H1 (cell line): ENCODE measurements around the gene MFAP5. TPM values are rescaled to one million over a fixed set of nuclear protein-coding genes. Genes with fewer than 3 reads are reported as not detected.

Source experiments
- ASH2L ChIP-seq: fragments of 200-600, 300-600 bp; sonication (generic); IDR thresholded peaks from one replicate; pipeline ENCODE4 v1.7.1; 2017; ENCODE audit warnings: low read length
- ATF2 ChIP-seq: IDR thresholded peaks from 2 replicates; pipeline ENCODE4 v1.6.1; 2012; ENCODE audit warnings: low read length, inconsistent platforms
- BACH1 ChIP-seq: IDR thresholded peaks from 2 replicates; pipeline ENCODE4 v1.6.1; 2012; ENCODE audit warnings: low read length, improper control_type of control experiment
- CBX8 ChIP-seq: fragments of 300-800, 300-1000 bp; sonication (generic); IDR thresholded peaks from 2 replicates; pipeline ENCODE4 v1.7.1; 2016; ENCODE audit warnings: low read depth, low read length, borderline replicate concordance
- CHD1 ChIP-seq: IDR thresholded peaks from 2 replicates; pipeline ENCODE4 v1.6.1; 2012; ENCODE audit warnings: low read depth, low read length, improper control_type of control experiment
- CREB1 ChIP-seq: IDR thresholded peaks from 2 replicates; pipeline ENCODE4 v1.6.1; 2012; ENCODE audit warnings: inconsistent platforms
- CTBP2 ChIP-seq: IDR thresholded peaks from 2 replicates; pipeline ENCODE4 v1.7.0; 2011; ENCODE audit warnings: borderline replicate concordance, mild to moderate bottlenecking, moderate library complexity, mixed read lengths, low read length; ENCODE audit not compliant: insufficient read depth, insufficient read length
- FOSL1 ChIP-seq: IDR thresholded peaks from 2 replicates; pipeline ENCODE4 v1.6.1; 2011; ENCODE audit warnings: mild to moderate bottlenecking, low read depth, low read length, moderate library complexity; ENCODE audit not compliant: insufficient read depth
- JUN ChIP-seq: IDR thresholded peaks from 2 replicates; pipeline ENCODE4 v1.6.1; 2011; ENCODE audit warnings: low read depth, mild to moderate bottlenecking, improper control_type of control experiment, low read length
- JUND ChIP-seq: IDR thresholded peaks from 2 replicates; pipeline ENCODE4 v1.6.1; 2011; ENCODE audit warnings: mild to moderate bottlenecking, improper control_type of control experiment, low read length
- MAFK ChIP-seq: IDR thresholded peaks from 2 replicates; pipeline ENCODE4 v1.6.1; 2012; ENCODE audit warnings: low read depth, mild to moderate bottlenecking, improper control_type of control experiment, low read length
- MAX ChIP-seq: IDR thresholded peaks from 2 replicates; pipeline ENCODE4 v1.6.1; 2012; ENCODE audit warnings: inconsistent platforms
- NANOG ChIP-seq: IDR thresholded peaks from 2 replicates; pipeline ENCODE4 v1.6.1; 2011; ENCODE audit warnings: low read length, low read depth, mild to moderate bottlenecking, inconsistent platforms; ENCODE audit not compliant: insufficient read depth, poor library complexity, severe bottlenecking
- POLR2A ChIP-seq, 2 experiments: IDR thresholded peaks; 1 replicate in 1 of 2; 2 replicates in 1 of 2; pipeline ENCODE4 v1.6.1; 2011; ENCODE audit warnings: low read depth in 2 of 2, low read length in 2 of 2, mild to moderate bottlenecking in 2 of 2; ENCODE audit errors: control extremely low read depth in 1 of 2
- RAD21 ChIP-seq, 2 experiments: IDR thresholded peaks in 1 of 2; conservative IDR thresholded peaks in 1 of 2; 2 replicates each; pipeline ENCODE4 v1.6.1; 2011; ENCODE audit warnings: low read depth in 2 of 2, low read length in 2 of 2, improper control_type of control experiment in 1 of 2, inconsistent platforms in 1 of 2, mild to moderate bottlenecking in 1 of 2, moderate library complexity in 1 of 2
- SAP30 ChIP-seq: fragments of 300-600 bp; sonication (generic); IDR thresholded peaks from 2 replicates; pipeline ENCODE4 v1.7.1; 2012; ENCODE audit warnings: low read length, moderate library complexity, mild to moderate bottlenecking, inconsistent platforms; ENCODE audit not compliant: insufficient read depth, insufficient replicate concordance
- SRF ChIP-seq: IDR thresholded peaks from 2 replicates; pipeline ENCODE4 v1.6.1; 2011; ENCODE audit warnings: mild to moderate bottlenecking, low read depth, low read length, moderate library complexity
- TBP ChIP-seq: IDR thresholded peaks from 2 replicates; pipeline ENCODE4 v1.6.1; 2011; ENCODE audit warnings: low read depth, low read length, improper control_type of control experiment
- TEAD4 ChIP-seq: IDR thresholded peaks from 2 replicates; pipeline ENCODE4 v1.6.1; 2012; ENCODE audit warnings: low read depth, low read length, inconsistent platforms, mixed read lengths
- USF2 ChIP-seq: IDR thresholded peaks from 2 replicates; pipeline ENCODE4 v1.6.1; 2011; ENCODE audit warnings: low read length, improper control_type of control experiment
- YY1 ChIP-seq: IDR thresholded peaks from 2 replicates; pipeline ENCODE4 v1.6.1; 2011; ENCODE audit warnings: low read depth, mild to moderate bottlenecking, low read length
- ZNF274 ChIP-seq: IDR thresholded peaks from 2 replicates; pipeline ENCODE4 v1.7.0; 2012; ENCODE audit warnings: low read length, borderline replicate concordance; ENCODE audit errors: extremely low read depth
- polyA plus RNA-seq, 7 experiments: library from polyadenylated mRNA; depleted of rRNA in 3 of 7; stranded (reverse) in 5 of 7; unstranded in 2 of 7; fragments of >200 nt in 5 of 7; fragments of 200-250 nt in 2 of 7; gene quantifications; 1 replicate in 5 of 7; 2 replicates in 1 of 7; 4 replicates in 1 of 7; pipeline versions ENCODE4 v1.2.1 to v1.2.3, GENCODE V29; 2011 to 2013; ENCODE audit warnings: missing spikeins in 2 of 7, mixed read lengths in 2 of 7
- total RNA-seq: library from RNA; stranded (reverse); fragmentation: NEBNext Ultra II Directional; extraction: Animal tissue kit (Norgen Biotek cat#: 25700); gene quantifications from 2 replicates; pipeline ENCODE4 v1.2.1, GENCODE V29; 2021

MFAP5 gene
- total and polyA plus RNA-seq, 2 of the 8 experiments (the other 6 are each of a cell fraction or from before 2014, with no cell fraction given), result 0.60 to 0.86 TPM

GRCh38 chr12:8697476-8698131, 35.0 kb upstream of the MFAP5 start, which contains the start of gene RIMKLB (continued):
- TF ChIP-seq MAX, result peak; percentile 51; the same call in 1 of the 2 replicates
- no peak for TF ChIP-seq SAP30
- TF ChIP-seq CHD1, result no peak
- TF ChIP-seq MAFK, result no peak
- no peak for TF ChIP-seq SRF
- no peak for TF ChIP-seq BACH1
- TF ChIP-seq RAD21 (IDR thresholded peaks at IDR 0.05 in 1 of 2, conservative IDR thresholded peaks at IDR 0.05 in 1 of 2; ENCODE audit: low read depth in 2 of 2, low read length in 2 of 2), result no peak
- TF ChIP-seq ATF2, result no peak
- TF ChIP-seq TBP, result peak; percentile 37; the same call in 1 of the 2 replicates
- TF ChIP-seq USF2, result no peak
- TF ChIP-seq JUN, result no peak
- no peak for TF ChIP-seq CTBP2
- peak; percentile 68; the same call in 1 of the 2 replicates for TF ChIP-seq TEAD4
- no peak for TF ChIP-seq NANOG
- TF ChIP-seq ASH2L, result peak; percentile 84
- no peak for TF ChIP-seq ZNF274
- TF ChIP-seq CBX8, result no peak
- no peak for TF ChIP-seq YY1
- TF ChIP-seq CREB1, result peak; percentile 58; the same call in 1 of the 2 replicates
- TF ChIP-seq FOSL1, result no peak
- no peak for TF ChIP-seq JUND
- TF ChIP-seq POLR2A (IDR thresholded peaks at IDR 0.05; ENCODE audit: control extremely low read depth in 1 of 2, low read depth in 2 of 2, low read length in 2 of 2), result peak in 1 of 2 experiments; percentile 19; a peak in 2 of 3 replicates
